Astrocyte (in vitro differentiated cells and primary cell): ENCODE data around the gene AP3S2. TPM values are rescaled to one million over a fixed set of nuclear protein-coding genes. Genes with fewer than 3 reads are reported as not detected.

ENCODE experiments used
- DNase-seq: peaks from one replicate; pipeline ENCODE4 v3.0.0-alpha.2; 2010; ENCODE audit warnings: low read depth
- FAIRE-seq: peaks from 2 replicates; lab custom pipeline; 2011; peaks lifted over from hg19 to GRCh38; lab: Jason Lieb, UNC
- H2AFZ ChIP-seq: 2 replicates; pipeline ENCODE4 v1.6.0; 2012; ENCODE audit warnings: low read depth, low read length, inconsistent platforms
- H3K27ac ChIP-seq: 2 replicates; pipeline ENCODE4 v1.5.1; 2011; ENCODE audit warnings: low read depth, low read length, inconsistent platforms
- H3K27me3 ChIP-seq: 2 replicates; pipeline ENCODE4 v1.6.0; 2011; ENCODE audit warnings: low read length, inconsistent platforms; ENCODE audit not compliant: insufficient read depth
- H3K36me3 ChIP-seq: 2 replicates; pipeline ENCODE4 v1.5.1; 2011; ENCODE audit warnings: low read length, inconsistent platforms; ENCODE audit not compliant: insufficient read depth
- H3K4me1 ChIP-seq: 2 replicates; pipeline ENCODE4 v1.5.1; 2011; ENCODE audit warnings: low read length, inconsistent platforms; ENCODE audit not compliant: insufficient read depth
- H3K4me2 ChIP-seq: 2 replicates; pipeline ENCODE4 v1.6.0; 2012; ENCODE audit warnings: low read length, inconsistent platforms
- H3K4me3 ChIP-seq: 2 replicates; pipeline ENCODE4 v1.5.1; 2011; ENCODE audit warnings: low read depth, mild to moderate bottlenecking, low read length, inconsistent platforms; ENCODE audit not compliant: insufficient read depth
- H3K79me2 ChIP-seq: 2 replicates; pipeline ENCODE4 v1.6.0; 2012; ENCODE audit warnings: mild to moderate bottlenecking, low read length, inconsistent platforms; ENCODE audit not compliant: insufficient read depth
- H3K9ac ChIP-seq: 2 replicates; pipeline ENCODE4 v1.6.0; 2012; ENCODE audit warnings: mild to moderate bottlenecking, low read length, inconsistent platforms
- H3K9me3 ChIP-seq: 2 replicates; pipeline ENCODE4 v1.5.1; 2012; ENCODE audit warnings: low read depth, mild to moderate bottlenecking, low read length, inconsistent platforms; ENCODE audit not compliant: insufficient read depth
- H4K20me1 ChIP-seq: 2 replicates; pipeline ENCODE4 v1.6.0; 2012; ENCODE audit warnings: low read length, inconsistent platforms; ENCODE audit not compliant: insufficient read depth
- H3K27ac Mint-ChIP-seq: one replicate; pipeline ENCODE4 v1.8.0; 2021; ENCODE audit warnings: mild to moderate bottlenecking, mixed read lengths; ENCODE audit not compliant: unreplicated experiment
- H3K27me3 Mint-ChIP-seq: one replicate; pipeline ENCODE4 v1.8.0; 2021; ENCODE audit warnings: low read depth, mixed read lengths; ENCODE audit not compliant: unreplicated experiment
- H3K36me3 Mint-ChIP-seq: one replicate; pipeline ENCODE4 v1.8.0; 2021; ENCODE audit warnings: low read depth, mixed read lengths; ENCODE audit not compliant: unreplicated experiment
- H3K4me1 Mint-ChIP-seq: one replicate; pipeline ENCODE4 v1.8.0; 2021; ENCODE audit warnings: low read depth, mixed read lengths; ENCODE audit not compliant: unreplicated experiment
- H3K4me3 Mint-ChIP-seq: one replicate; pipeline ENCODE4 v1.8.0; 2021; ENCODE audit warnings: mild to moderate bottlenecking, moderate library complexity, mixed read lengths; ENCODE audit not compliant: unreplicated experiment
- H3K9me3 Mint-ChIP-seq: one replicate; pipeline ENCODE4 v1.8.0; 2021; ENCODE audit warnings: mild to moderate bottlenecking, mixed read lengths; ENCODE audit not compliant: unreplicated experiment
- EZH2 ChIP-seq: IDR thresholded peaks from 2 replicates; pipeline ENCODE4 v1.6.1; 2012; ENCODE audit warnings: mild to moderate bottlenecking, low read length, inconsistent platforms; ENCODE audit not compliant: insufficient read depth
- total RNA-seq: library from RNA; stranded (reverse); gene quantifications from 2 replicates; pipeline ENCODE4 v1.2.1, GENCODE V29; 2021
- TF ChIP-seq, protein P1 (sequence below): IDR thresholded peaks from 2 replicates; pipeline ENCODE4 v1.5.1; 2011; ENCODE audit warnings: low read depth, mild to moderate bottlenecking, inconsistent platforms, low read length, moderate library complexity; ENCODE audit not compliant: insufficient read depth

AP3S2 gene
- total RNA-seq, 1 donor from 2014 or later = 41.2 TPM

DNA sequence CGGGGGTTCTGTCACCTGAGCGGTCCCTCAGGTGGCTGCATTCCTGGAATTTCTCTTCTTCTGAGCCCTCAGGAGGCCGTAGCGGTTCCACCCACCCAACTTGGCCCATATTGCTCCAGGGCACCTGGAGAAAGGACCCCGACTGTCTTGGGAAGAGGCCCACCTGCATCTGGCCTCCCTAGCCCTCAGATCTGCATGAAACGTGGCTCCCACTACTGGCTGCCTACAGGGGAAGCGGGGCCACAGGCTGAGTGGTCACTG lies 69.3 kb downstream of the AP3S2 start:
- Histone ChIP-seq H4K20me1 (no peaks in the 10 kb centered on the region), H3K4me3 (no peak overlapping the region), H3K27ac (no peak overlapping the region), H3K9me3 (no peaks in the 10 kb centered on the region), H2AFZ (no peak overlapping the region), H3K4me1 (peaks cover 43% of the 10 kb centered on the region), H3K36me3 (no peaks in the 10 kb centered on the region), H3K4me2 (no peak overlapping the region), H3K27me3 (no peaks in the 10 kb centered on the region), H3K79me2 (no peaks in the 10 kb centered on the region), H3K9ac (no peak overlapping the region)
- peaks cover 14% of the 10 kb centered on the region for H3K4me1 Mint-ChIP-seq
- FAIRE-seq (no peak), DNase-seq (no peak)
- TF ChIP-seq, protein P1, sequence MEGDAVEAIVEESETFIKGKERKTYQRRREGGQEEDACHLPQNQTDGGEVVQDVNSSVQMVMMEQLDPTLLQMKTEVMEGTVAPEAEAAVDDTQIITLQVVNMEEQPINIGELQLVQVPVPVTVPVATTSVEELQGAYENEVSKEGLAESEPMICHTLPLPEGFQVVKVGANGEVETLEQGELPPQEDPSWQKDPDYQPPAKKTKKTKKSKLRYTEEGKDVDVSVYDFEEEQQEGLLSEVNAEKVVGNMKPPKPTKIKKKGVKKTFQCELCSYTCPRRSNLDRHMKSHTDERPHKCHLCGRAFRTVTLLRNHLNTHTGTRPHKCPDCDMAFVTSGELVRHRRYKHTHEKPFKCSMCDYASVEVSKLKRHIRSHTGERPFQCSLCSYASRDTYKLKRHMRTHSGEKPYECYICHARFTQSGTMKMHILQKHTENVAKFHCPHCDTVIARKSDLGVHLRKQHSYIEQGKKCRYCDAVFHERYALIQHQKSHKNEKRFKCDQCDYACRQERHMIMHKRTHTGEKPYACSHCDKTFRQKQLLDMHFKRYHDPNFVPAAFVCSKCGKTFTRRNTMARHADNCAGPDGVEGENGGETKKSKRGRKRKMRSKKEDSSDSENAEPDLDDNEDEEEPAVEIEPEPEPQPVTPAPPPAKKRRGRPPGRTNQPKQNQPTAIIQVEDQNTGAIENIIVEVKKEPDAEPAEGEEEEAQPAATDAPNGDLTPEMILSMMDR = no peak
- TF ChIP-seq EZH2 = no peak
- H3K27me3 Mint-ChIP-seq = peaks cover 5% of the 10 kb centered on the region
- H3K9me3 Mint-ChIP-seq = peaks cover 4% of the 10 kb centered on the region
- H3K36me3 Mint-ChIP-seq = peaks cover 1% of the 10 kb centered on the region
- H3K4me3 Mint-ChIP-seq = no peak overlapping the region
- no peak overlapping the region for H3K27ac Mint-ChIP-seq

DNA sequence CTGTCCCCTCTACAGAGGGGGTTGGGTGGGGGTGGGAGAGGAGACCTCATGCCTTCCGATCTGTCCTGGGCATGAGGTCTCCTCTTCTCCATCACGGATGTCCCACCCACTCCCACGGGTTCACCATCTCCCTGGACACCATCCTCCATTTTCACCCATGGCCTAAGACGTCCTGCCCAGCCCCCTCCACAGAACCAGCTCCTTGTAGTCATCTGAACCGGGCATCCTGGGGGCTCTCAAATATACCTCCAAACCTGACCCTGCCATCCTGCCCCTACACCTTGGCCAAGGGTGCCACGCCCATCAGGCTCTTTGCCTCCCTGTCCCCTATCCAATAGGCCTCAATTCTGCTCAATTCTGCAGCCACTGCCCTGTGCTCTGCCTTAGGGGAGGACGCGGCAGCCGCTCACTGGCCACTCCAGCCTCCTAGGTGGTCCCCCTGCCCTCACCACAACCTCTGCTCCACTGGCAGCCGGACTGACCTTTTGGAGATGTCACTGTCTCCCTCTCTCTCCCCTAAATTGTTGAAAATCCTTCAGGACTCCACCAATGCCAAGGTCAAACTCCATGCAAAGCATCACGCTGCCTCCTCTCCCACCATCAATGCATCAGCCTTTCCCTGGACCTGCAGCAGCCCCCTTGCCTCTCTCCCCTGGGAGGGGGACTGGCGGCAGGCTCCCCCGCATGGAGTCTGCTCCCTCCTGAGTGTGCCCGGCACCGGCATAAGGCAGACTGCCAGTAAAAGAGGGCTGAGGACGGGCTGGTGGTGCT lies 69.8 kb downstream of the AP3S2 start:
- Histone ChIP-seq H3K9me3 (no peaks in the 10 kb centered on the region), H3K4me2 (peak overlapping the region; percentile 57), H4K20me1 (no peaks in the 10 kb centered on the region), H3K27me3 (no peaks in the 10 kb centered on the region), H3K9ac (no peak overlapping the region), H3K27ac (no peak overlapping the region), H3K79me2 (no peaks in the 10 kb centered on the region), H3K4me3 (no peak overlapping the region), H3K36me3 (no peaks in the 10 kb centered on the region), H3K4me1 (peaks cover 41% of the 10 kb centered on the region), H2AFZ (no peak overlapping the region)
- Mint-ChIP-seq H3K4me3 (no peak overlapping the region), H3K27me3 (peaks cover 5% of the 10 kb centered on the region), H3K9me3 (peaks cover 4% of the 10 kb centered on the region), H3K36me3 (peaks cover 1% of the 10 kb centered on the region), H3K27ac (peak overlapping the region; percentile 12), H3K4me1 (peaks cover 11% of the 10 kb centered on the region)
- no peak for TF ChIP-seq EZH2
- no peak for DNase-seq
- no peak for FAIRE-seq

DNA sequence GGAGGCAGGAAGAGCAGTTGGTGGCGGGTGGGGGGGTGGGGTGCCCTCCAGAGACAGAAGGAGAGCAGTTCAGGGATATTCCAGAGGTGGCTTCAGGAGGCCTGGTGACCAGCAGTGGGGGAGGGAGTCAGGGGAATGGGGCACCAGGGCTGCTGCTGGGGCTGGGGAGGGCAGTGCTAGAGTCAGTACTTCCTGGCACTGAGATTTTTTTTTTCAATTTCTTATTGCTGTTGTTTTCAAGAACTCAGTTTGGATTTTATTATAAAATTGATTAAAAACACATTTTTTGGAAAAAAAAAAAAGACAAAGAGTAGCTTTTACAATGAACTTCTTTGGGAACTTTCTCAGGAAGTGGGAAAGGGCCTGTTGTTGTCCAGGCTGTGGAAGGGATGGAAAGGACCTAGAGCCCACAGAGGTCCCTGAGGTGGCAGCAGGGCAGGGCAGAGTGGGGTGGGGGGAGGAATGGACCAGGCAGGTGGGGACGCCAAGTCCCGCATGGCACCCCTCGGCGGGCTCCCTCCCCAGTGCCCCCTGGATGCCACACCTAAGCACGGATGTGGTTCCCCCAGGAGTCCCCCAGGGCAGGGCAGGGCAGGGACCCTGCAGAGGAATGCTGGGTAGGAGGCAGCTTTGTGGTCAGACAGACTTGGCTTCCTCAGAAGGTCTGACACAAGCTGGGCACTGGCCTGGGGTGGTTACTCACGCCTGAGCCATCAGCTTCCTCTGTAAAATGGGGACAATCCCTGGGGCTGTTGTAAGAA lies 70.7 kb downstream of the AP3S2 start:
- no peak for DNase-seq
- Histone ChIP-seq H3K4me3 (no peak overlapping the region), H3K9ac (no peak overlapping the region), H4K20me1 (no peaks in the 10 kb centered on the region), H3K4me1 (peaks cover 32% of the 10 kb centered on the region), H3K79me2 (no peaks in the 10 kb centered on the region), H3K36me3 (no peaks in the 10 kb centered on the region), H3K27me3 (no peaks in the 10 kb centered on the region), H3K27ac (peak overlapping the region; percentile 21), H3K4me2 (peak overlapping the region; percentile 57), H2AFZ (peak overlapping the region; percentile 39), H3K9me3 (no peaks in the 10 kb centered on the region)
- H3K4me1 Mint-ChIP-seq = peaks cover 4% of the 10 kb centered on the region
- H3K4me3 Mint-ChIP-seq = no peak overlapping the region
- H3K36me3 Mint-ChIP-seq = no peaks in the 10 kb centered on the region
- FAIRE-seq = no peak
- H3K27me3 Mint-ChIP-seq = peaks cover 5% of the 10 kb centered on the region
- peaks cover 4% of the 10 kb centered on the region for H3K9me3 Mint-ChIP-seq
- TF ChIP-seq, protein P1 = no peak
- no peak for TF ChIP-seq EZH2
- H3K27ac Mint-ChIP-seq = no peak overlapping the region
